DOHH2 (cell line): ENCODE results near the gene SLC6A6.

Source experiments
- H3F3A ChIP-seq: fragments of 200-600 bp; sonication (generic), shearing (Covaris generic); 2 replicates; pipeline ENCODE4 v1.6.0; 2016; ENCODE audit warnings: antibody characterized with exemption, mild to moderate bottlenecking; ENCODE audit not compliant: control insufficient read depth, insufficient read depth
- H3K27ac ChIP-seq: fragments of 200-600 bp; sonication (generic); 2 replicates; pipeline ENCODE4 v1.5.1; 2014; ENCODE audit warnings: low read depth, mild to moderate bottlenecking, low read length, moderate library complexity
- H3K27me3 ChIP-seq: fragments of 200-600 bp; sonication (generic); 2 replicates; pipeline ENCODE4 v1.6.1; 2014; ENCODE audit warnings: mild to moderate bottlenecking, low read length, mixed read lengths; ENCODE audit not compliant: control insufficient read depth
- H3K36me3 ChIP-seq: fragments of 200-600 bp; sonication (generic); 2 replicates; pipeline ENCODE4 v1.6.1; 2014; ENCODE audit warnings: mild to moderate bottlenecking, low read length, moderate library complexity, mixed read lengths; ENCODE audit not compliant: control insufficient read depth
- H3K4me1 ChIP-seq: fragments of 200-600 bp; sonication (generic); 2 replicates; pipeline ENCODE4 v1.6.1; 2014; ENCODE audit warnings: mild to moderate bottlenecking, low read length, mixed read lengths; ENCODE audit not compliant: control insufficient read depth
- H3K4me2 ChIP-seq: fragments of 200-600 bp; sonication (generic); 2 replicates; pipeline ENCODE4 v1.6.0; 2014; ENCODE audit warnings: mild to moderate bottlenecking, low read length, moderate library complexity
- H3K4me3 ChIP-seq: fragments of 200-600 bp; sonication (generic); 2 replicates; pipeline ENCODE4 v1.5.1; 2014; ENCODE audit warnings: mild to moderate bottlenecking, low read length, mixed read lengths
- H3K79me2 ChIP-seq: fragments of 200-600 bp; sonication (generic); 2 replicates; pipeline ENCODE4 v1.6.1; 2014; ENCODE audit warnings: mild to moderate bottlenecking, low read length, mixed read lengths; ENCODE audit not compliant: control insufficient read depth
- H3K9me2 ChIP-seq: fragments of 200-600 bp; sonication (generic); replicated peaks from 2 replicates; pipeline ENCODE4 v1.6.1; 2014; ENCODE audit warnings: mild to moderate bottlenecking, low read length, mixed read lengths; ENCODE audit not compliant: control insufficient read depth
- H3K9me3 ChIP-seq: fragments of 200-600 bp; sonication (generic); 2 replicates; pipeline ENCODE4 v1.6.1; 2014; ENCODE audit warnings: antibody characterized with exemption, low read length, mixed read lengths; ENCODE audit not compliant: control insufficient read depth, insufficient read depth
- H4K20me1 ChIP-seq: fragments of 200-600 bp; sonication (generic); 2 replicates; pipeline ENCODE4 v1.6.0; 2014; ENCODE audit warnings: low read depth, mild to moderate bottlenecking, antibody characterized with exemption, low read length, moderate library complexity; ENCODE audit not compliant: control insufficient read depth, insufficient read depth
- CTCF ChIP-seq: fragments of 200-600 bp; sonication (generic); IDR thresholded peaks from one replicate; pipeline ENCODE4 v1.5.1; 2014; ENCODE audit warnings: antibody characterized with exemption, mild to moderate bottlenecking, low read depth, low read length; ENCODE audit not compliant: poor library complexity, severe bottlenecking
- EZH2phosphoT487 ChIP-seq: fragments of 200-600 bp; sonication (generic); IDR thresholded peaks from 2 replicates; pipeline ENCODE4 v1.6.1; 2017; ENCODE audit warnings: borderline replicate concordance, mild to moderate bottlenecking, antibody characterized with exemption, low read length, moderate library complexity, mixed read lengths

The SLC6A6 gene

GRCh38 chr3:14536055-14536815 lies 133.8 kb downstream of the SLC6A6 start:
- H4K20me1 ChIP-seq, result no peaks in the 10 kb centered on the region
- H3K4me3 ChIP-seq, result no peak overlapping the region
- H3K9me2 ChIP-seq, result no peaks in the 10 kb centered on the region
- H3K27ac ChIP-seq, result no peak overlapping the region
- no peak overlapping the region for H3K4me2 ChIP-seq
- H3K79me2 ChIP-seq, result no peaks in the 10 kb centered on the region
- TF ChIP-seq CTCF (no peak), EZH2phosphoT487 (no peak)
- no peaks in the 10 kb centered on the region for H3F3A ChIP-seq
- H3K4me1 ChIP-seq, result no peaks in the 10 kb centered on the region
- no peaks in the 10 kb centered on the region for H3K9me3 ChIP-seq
- H3K36me3 ChIP-seq, result no peaks in the 10 kb centered on the region
- no peaks in the 10 kb centered on the region for H3K27me3 ChIP-seq

- H3K79me2 ChIP-seq, result no peaks in the 10 kb centered on the region
- H3K9me3 ChIP-seq, result no peaks in the 10 kb centered on the region
- no peak overlapping the region for H3K4me2 ChIP-seq
- no peak overlapping the region for H3K4me3 ChIP-seq
- no peaks in the 10 kb centered on the region for H3K9me2 ChIP-seq
- H3K4me1 ChIP-seq, result no peaks in the 10 kb centered on the region
- no peaks in the 10 kb centered on the region for H4K20me1 ChIP-seq
- H3K27me3 ChIP-seq, result no peaks in the 10 kb centered on the region
- no peaks in the 10 kb centered on the region for H3F3A ChIP-seq
- no peaks in the 10 kb centered on the region for H3K36me3 ChIP-seq
- no peak for TF ChIP-seq CTCF
- no peak for TF ChIP-seq EZH2phosphoT487
- H3K27ac ChIP-seq, result no peak overlapping the region
These were observed 134.6 kb downstream of the SLC6A6 start for GRCh38 chr3:14536837-14537589.

GRCh38 chr3:14537590-14538450 lies 135.4 kb downstream of the SLC6A6 start:
- Histone ChIP-seq H3K4me1 (no peaks in the 10 kb centered on the region), H3K9me2 (no peaks in the 10 kb centered on the region), H4K20me1 (no peaks in the 10 kb centered on the region), H3F3A (no peaks in the 10 kb centered on the region), H3K4me2 (no peak overlapping the region), H3K4me3 (no peak overlapping the region), H3K27me3 (no peaks in the 10 kb centered on the region), H3K9me3 (no peaks in the 10 kb centered on the region), H3K27ac (no peak overlapping the region), H3K36me3 (no peaks in the 10 kb centered on the region), H3K79me2 (no peaks in the 10 kb centered on the region)
- no peak for TF ChIP-seq CTCF
- no peak for TF ChIP-seq EZH2phosphoT487
